Hepatocyte (in vitro differentiated cells): ENCODE data around the gene CXCR5. TPM values are rescaled to one million over a fixed set of nuclear protein-coding genes. Genes with fewer than 3 reads are reported as not detected.
A peak's percentile ranks its signal among the peaks of the same experiment; 100 is the strongest.

ENCODE experiments used
- DNase-seq: peaks from one replicate; pipeline ENCODE4 v3.0.0-alpha.2; 2016; ENCODE audit warnings: low spot score
- H2AFZ ChIP-seq: fragments of 200-600 bp; sonication (generic); 2 replicates; pipeline ENCODE4 v1.6.0; 2016; ENCODE audit warnings: antibody characterized with exemption, mild to moderate bottlenecking
- H3K27ac ChIP-seq: fragments of 200-600 bp; sonication (generic); 2 replicates; pipeline ENCODE4 v1.5.1; 2016; ENCODE audit warnings: mild to moderate bottlenecking
- H3K27me3 ChIP-seq: fragments of 200-600 bp; sonication (generic); 2 replicates; pipeline ENCODE4 v1.6.1; 2016
- H3K36me3 ChIP-seq: fragments of 200-600 bp; sonication (generic); replicated peaks from 2 replicates; pipeline ENCODE4 v1.5.1; 2016; ENCODE audit warnings: low read depth; ENCODE audit not compliant: insufficient read depth
- H3K4me1 ChIP-seq: fragments of 200-600 bp; sonication (generic); 2 replicates; pipeline ENCODE4 v1.5.1; 2016; ENCODE audit warnings: mild to moderate bottlenecking, moderate library complexity; ENCODE audit not compliant: insufficient read depth
- H3K4me2 ChIP-seq: fragments of 200-600 bp; sonication (generic); 2 replicates; pipeline ENCODE4 v1.6.0; 2016
- H3K4me3 ChIP-seq: fragments of 200-600 bp; sonication (generic); 2 replicates; pipeline ENCODE4 v1.5.1; 2016; ENCODE audit warnings: mild to moderate bottlenecking
- H3K79me2 ChIP-seq: fragments of 200-600 bp; sonication (generic); 2 replicates; pipeline ENCODE4 v1.6.0; 2017; ENCODE audit warnings: mild to moderate bottlenecking
- H3K9me2 ChIP-seq: fragments of 200-600 bp; sonication (generic); replicated peaks from 2 replicates; pipeline ENCODE4 v1.6.0; 2017; ENCODE audit warnings: mild to moderate bottlenecking; ENCODE audit not compliant: insufficient read depth
- H3K9me3 ChIP-seq: fragments of 200-600 bp; sonication (generic); 2 replicates; pipeline ENCODE4 v1.5.1; 2016; ENCODE audit warnings: low read depth, mild to moderate bottlenecking
- H4K20me1 ChIP-seq: fragments of 200-600 bp; sonication (generic); 2 replicates; pipeline ENCODE4 v1.6.0; 2016; ENCODE audit warnings: mild to moderate bottlenecking; ENCODE audit not compliant: insufficient read depth, poor library complexity, severe bottlenecking
- CTCF ChIP-seq: fragments of 200-600 bp; sonication (generic); IDR thresholded peaks from 2 replicates; pipeline ENCODE4 v1.5.1; 2016; ENCODE audit warnings: antibody characterized with exemption, mild to moderate bottlenecking; ENCODE audit not compliant: poor library complexity
- EZH2 ChIP-seq: fragments of 200-600 bp; sonication (generic); IDR thresholded peaks from 2 replicates; pipeline ENCODE4 v1.6.1; 2016; ENCODE audit warnings: antibody characterized with exemption, mild to moderate bottlenecking, borderline replicate concordance
- EZH2phosphoT487 ChIP-seq: fragments of 200-600 bp; sonication (generic); IDR thresholded peaks from one replicate; pipeline ENCODE4 v1.6.1; 2018; ENCODE audit warnings: antibody characterized with exemption, mild to moderate bottlenecking, low read depth, moderate library complexity; ENCODE audit not compliant: unreplicated experiment, severe bottlenecking
- WGBS: methylation state at CpG from one replicate; pipeline ENCODE4 v1.1.6; 2016; ENCODE audit warnings: low lambda C conversion rate; ENCODE audit errors: missing lambda C conversion rate; 5-methylcytosine and 5-hydroxymethylcytosine counted together
- polyA plus RNA-seq: library from polyadenylated mRNA; unstranded; fragments of >200 nt; fragmentation: Nextera tagmentation; extraction: Ambion mirVana; gene quantifications from 2 replicates; pipeline ENCODE4 v1.2.1, GENCODE V29; 2016
- total RNA-seq: library from RNA; depleted of rRNA; stranded (reverse); fragments of >200 nt; gene quantifications from 2 replicates; pipeline ENCODE4 v1.2.3, GENCODE V29; 2014

CXCR5 gene
- total and polyA plus RNA-seq, 2 experiments from 2014 or later: 0.11 TPM; not detected in 1

- TF ChIP-seq EZH2: no peak
- H3K36me3 ChIP-seq: no peaks in the 10 kb centered on the region
- peaks cover 94% of the 10 kb centered on the region for H3K4me1 ChIP-seq
- H3K4me3 ChIP-seq: no peak overlapping the region
- no peak overlapping the region for H2AFZ ChIP-seq
- WGBS: 57% methylated on average over 5 of the region's 9 CpGs
- H3K9me3 ChIP-seq: no peaks in the 10 kb centered on the region
- no peaks in the 10 kb centered on the region for H3K9me2 ChIP-seq
- peak overlapping the region; percentile 91 for H3K4me2 ChIP-seq
- H4K20me1 ChIP-seq: no peaks in the 10 kb centered on the region
- H3K79me2 ChIP-seq: peaks cover 76% of the 10 kb centered on the region
- H3K27ac ChIP-seq: peak overlapping the region; percentile 99
- DNase-seq: peak; percentile 11
- H3K27me3 ChIP-seq: no peaks in the 10 kb centered on the region
Observed at GRCh38 chr11:118913411-118914125, 29.9 kb downstream of the CXCR5 start.

GRCh38 chr11:118914178-118914918, 30.7 kb downstream of the CXCR5 start:
- Histone ChIP-seq H3K36me3 (no peaks in the 10 kb centered on the region), H3K4me1 (peaks cover 95% of the 10 kb centered on the region), H3K79me2 (peaks cover 78% of the 10 kb centered on the region), H4K20me1 (no peaks in the 10 kb centered on the region), H3K27me3 (no peaks in the 10 kb centered on the region), H3K4me2 (peak overlapping the region; percentile 91), H3K9me3 (no peaks in the 10 kb centered on the region), H3K4me3 (no peak overlapping the region), H3K27ac (peak overlapping the region; percentile 99), H2AFZ (no peak overlapping the region), H3K9me2 (no peaks in the 10 kb centered on the region)
- TF ChIP-seq CTCF (no peak), EZH2phosphoT487 (no peak), EZH2 (no peak)
- 66% methylated on average over 14 of the region's 15 CpGs for WGBS
- no peak for DNase-seq

GRCh38 chr11:118914987-118915386, 31.3 kb downstream of the CXCR5 start:
- Histone ChIP-seq H4K20me1 (no peaks in the 10 kb centered on the region), H3K4me2 (peak overlapping the region; percentile 91), H3K9me2 (no peaks in the 10 kb centered on the region), H3K4me3 (no peak overlapping the region), H3K36me3 (no peaks in the 10 kb centered on the region), H3K27ac (peak overlapping the region; percentile 99), H3K79me2 (peaks cover 75% of the 10 kb centered on the region), H2AFZ (no peak overlapping the region), H3K9me3 (no peaks in the 10 kb centered on the region), H3K4me1 (peaks cover 94% of the 10 kb centered on the region), H3K27me3 (no peaks in the 10 kb centered on the region)
- 96% methylated on average over 4 of the region's 4 CpGs for WGBS
- no peak for DNase-seq
- TF ChIP-seq EZH2: no peak
- TF ChIP-seq EZH2phosphoT487: no peak
- no peak for TF ChIP-seq CTCF

- WGBS: 98% methylated on average over 2 of the region's 2 CpGs
- no peak for TF ChIP-seq EZH2
- no peak for TF ChIP-seq EZH2phosphoT487
- TF ChIP-seq CTCF: no peak
Observed at GRCh38 chr11:118915396-118915795, 31.7 kb downstream of the CXCR5 start.

More at GRCh38 chr11:118915396-118915795, 31.7 kb downstream of the CXCR5 start:
- H3K9me2 ChIP-seq: no peaks in the 10 kb centered on the region
- H2AFZ ChIP-seq: no peak overlapping the region
- H3K9me3 ChIP-seq: no peaks in the 10 kb centered on the region
- H4K20me1 ChIP-seq: peaks cover under 1% of the 10 kb centered on the region
- no peaks in the 10 kb centered on the region for H3K36me3 ChIP-seq
- peaks cover 77% of the 10 kb centered on the region for H3K79me2 ChIP-seq
- no peak overlapping the region for H3K4me3 ChIP-seq
- H3K27me3 ChIP-seq: no peaks in the 10 kb centered on the region
- peaks cover 94% of the 10 kb centered on the region for H3K4me1 ChIP-seq
- peak overlapping the region; percentile 99 for H3K27ac ChIP-seq
- peak overlapping the region; percentile 94 for H3K4me2 ChIP-seq
- no peak for DNase-seq
